Measurements from ENCODE around the gene FERD3L. TPM values are rescaled to one million over a fixed set of nuclear protein-coding genes. Genes with fewer than 3 reads are reported as not detected.
A peak's percentile ranks its signal among the peaks of the same experiment; 100 is the strongest.

The FERD3L gene
- total and polyA plus RNA-seq, 2 donors (not counting 1 experiment from before 2014, with no cell fraction given) = not detected

- Histone ChIP-seq H3K9me3 (ENCODE audit: control insufficient read depth, insufficient read depth, low read depth, low read length) (no peaks in the 10 kb centered on the region), H3K27ac (ENCODE audit: insufficient read depth, low read length) (no peak overlapping the region), H3K4me3 (replicated peaks in 1 of 4; ENCODE audit: control extremely low read depth in 1 of 4, insufficient read depth in 1 of 4, low read depth in 3 of 4, low read length in 4 of 4) (peak overlapping the region; percentile 47 to 65 (median 56)), H3K79me2 (ENCODE audit: control insufficient read depth, insufficient read depth, low read length) (no peaks in the 10 kb centered on the region), H4K20me1 (ENCODE audit: control insufficient read depth, extremely low read depth, insufficient read depth, low read length) (no peaks in the 10 kb centered on the region), H3K9ac (ENCODE audit: insufficient read depth, low read length) (no peak overlapping the region), H3K27me3 (ENCODE audit: control insufficient read depth, insufficient read depth, low read length) (peaks cover 32% of the 10 kb centered on the region), H3K4me2 (ENCODE audit: extremely low read depth, insufficient read depth, low read length) (peak overlapping the region; percentile 97), H2AFZ (ENCODE audit: low read length) (peak overlapping the region; percentile 85), H3K4me1 (ENCODE audit: control insufficient read depth, extremely low read depth, insufficient read depth, low read length) (no peaks in the 10 kb centered on the region), H3K36me3 (ENCODE audit: control insufficient read depth, insufficient read depth, low read length) (no peaks in the 10 kb centered on the region)
- DNase-seq (ENCODE audit: low read depth in 2 of 2) = peak; percentile 70
- TF ChIP-seq CTCF (conservative IDR thresholded peaks at IDR 0.05 in 1 of 2, IDR thresholded peaks at IDR 0.05 in 1 of 2; ENCODE audit: low read depth in 1 of 2, low read length in 2 of 2) (no peak), EZH2 (IDR thresholded peaks at IDR 0.05; ENCODE audit: low read length, missing control alignments) (peak; percentile 95)
Observed at GRCh38 chr7:19107356-19108146, 37.7 kb downstream of the FERD3L start.

- Histone ChIP-seq H2AFZ (ENCODE audit: low read length) (no peak overlapping the region), H3K27ac (ENCODE audit: insufficient read depth, low read length) (no peak overlapping the region), H3K9ac (ENCODE audit: insufficient read depth, low read length) (no peak overlapping the region), H3K4me1 (ENCODE audit: control insufficient read depth, extremely low read depth, insufficient read depth, low read length) (no peaks in the 10 kb centered on the region), H3K36me3 (ENCODE audit: control insufficient read depth, insufficient read depth, low read length) (no peaks in the 10 kb centered on the region), H3K4me3 (replicated peaks in 1 of 4; ENCODE audit: control extremely low read depth in 1 of 4, insufficient read depth in 1 of 4, low read depth in 3 of 4, low read length in 4 of 4) (peak overlapping the region; percentile 47 to 65 (median 56)), H3K9me3 (ENCODE audit: control insufficient read depth, insufficient read depth, low read depth, low read length) (no peaks in the 10 kb centered on the region), H3K79me2 (ENCODE audit: control insufficient read depth, insufficient read depth, low read length) (no peaks in the 10 kb centered on the region), H3K27me3 (ENCODE audit: control insufficient read depth, insufficient read depth, low read length) (peaks cover 32% of the 10 kb centered on the region), H4K20me1 (ENCODE audit: control insufficient read depth, extremely low read depth, insufficient read depth, low read length) (no peaks in the 10 kb centered on the region), H3K4me2 (ENCODE audit: extremely low read depth, insufficient read depth, low read length) (peak overlapping the region; percentile 97)
- no peak for DNase-seq (ENCODE audit: low read depth in 2 of 2)
- TF ChIP-seq EZH2 (IDR thresholded peaks at IDR 0.05; ENCODE audit: low read length, missing control alignments) (no peak), CTCF (conservative IDR thresholded peaks at IDR 0.05 in 1 of 2, IDR thresholded peaks at IDR 0.05 in 1 of 2; ENCODE audit: low read depth in 1 of 2, low read length in 2 of 2) (no peak)
Observed at GRCh38 chr7:19107081-19107355, 38.2 kb downstream of the FERD3L start.

- Histone ChIP-seq H3K9me3 (ENCODE audit: control insufficient read depth, insufficient read depth, low read depth, low read length) (no peaks in the 10 kb centered on the region), H3K36me3 (ENCODE audit: control insufficient read depth, insufficient read depth, low read length) (no peaks in the 10 kb centered on the region), H3K4me1 (ENCODE audit: control insufficient read depth, extremely low read depth, insufficient read depth, low read length) (no peaks in the 10 kb centered on the region), H3K27ac (ENCODE audit: insufficient read depth, low read length) (no peak overlapping the region), H3K79me2 (ENCODE audit: control insufficient read depth, insufficient read depth, low read length) (no peaks in the 10 kb centered on the region), H4K20me1 (ENCODE audit: control insufficient read depth, extremely low read depth, insufficient read depth, low read length) (no peaks in the 10 kb centered on the region), H3K4me3 (replicated peaks in 1 of 4; ENCODE audit: control extremely low read depth in 1 of 4, insufficient read depth in 1 of 4, low read depth in 3 of 4, low read length in 4 of 4) (peak overlapping the region; percentile 4 to 65 (median 34)), H3K27me3 (ENCODE audit: control insufficient read depth, insufficient read depth, low read length) (peaks cover 32% of the 10 kb centered on the region), H3K4me2 (ENCODE audit: extremely low read depth, insufficient read depth, low read length) (peak overlapping the region; percentile 97), H2AFZ (ENCODE audit: low read length) (peak overlapping the region; percentile 40), H3K9ac (ENCODE audit: insufficient read depth, low read length) (no peak overlapping the region)
- no peak for DNase-seq (ENCODE audit: low read depth in 2 of 2)
- TF ChIP-seq CTCF (conservative IDR thresholded peaks at IDR 0.05 in 1 of 2, IDR thresholded peaks at IDR 0.05 in 1 of 2; ENCODE audit: low read depth in 1 of 2, low read length in 2 of 2) = no peak
- peak; percentile 35 for TF ChIP-seq EZH2 (IDR thresholded peaks at IDR 0.05; ENCODE audit: low read length, missing control alignments)
Observed at GRCh38 chr7:19106241-19107080, 38.8 kb downstream of the FERD3L start.

Measured in fibroblast of lung (primary cell).